HepG2 (cell line): ENCODE measurements around the gene TNP2. TPM values are rescaled to one million over a fixed set of nuclear protein-coding genes. Genes with fewer than 3 reads are reported as not detected.

Experiments
- CREBL2 ChIP-seq: sonication (generic); formaldehyde crosslinking; IDR thresholded peaks from 2 replicates; pipeline ENCODE4 v1.8.1; 2023; ENCODE audit warnings: missing genetic modification reagents, mild to moderate bottlenecking, borderline replicate concordance
- FOSL1 ChIP-seq: sonication (generic); formaldehyde crosslinking; IDR thresholded peaks from 2 replicates; pipeline ENCODE4 v1.9.0; 2021; ENCODE audit warnings: missing genetic modification reagents, borderline replicate concordance
- FOXK1 ChIP-seq: sonication (generic); formaldehyde crosslinking; IDR thresholded peaks from 2 replicates; pipeline ENCODE4 v1.4.0; 2020; ENCODE audit warnings: low read depth, missing genetic modification reagents, borderline replicate concordance
- IRF9 ChIP-seq: sonication (generic); formaldehyde crosslinking; IDR thresholded peaks from 2 replicates; pipeline ENCODE4 v1.8.0; 2022; ENCODE audit warnings: missing genetic modification reagents, mild to moderate bottlenecking, borderline replicate concordance
- JARID2 ChIP-seq: sonication (generic); formaldehyde crosslinking; IDR thresholded peaks from 2 replicates; pipeline ENCODE4 v1.8.1; 2023; ENCODE audit warnings: missing genetic modification reagents, inconsistent platforms; ENCODE audit not compliant: insufficient replicate concordance
- JUNB ChIP-seq: sonication (generic); formaldehyde crosslinking; IDR thresholded peaks from 2 replicates; pipeline ENCODE4 v1.8.0; 2022; ENCODE audit warnings: missing genetic modification reagents, mild to moderate bottlenecking, borderline replicate concordance
- KAT8 ChIP-seq: IDR thresholded peaks from 2 replicates; pipeline ENCODE4 v1.6.1; 2016; ENCODE audit warnings: missing genetic modification reagents, missing compliant biosample characterization
- KDM5A ChIP-seq: fragments of 200-600 bp; sonication (generic); IDR thresholded peaks from 2 replicates; pipeline ENCODE4 v1.7.0; 2018; ENCODE audit warnings: antibody characterized with exemption, mild to moderate bottlenecking, low read length, borderline replicate concordance
- MAF1 ChIP-seq: sonication (generic); formaldehyde crosslinking; IDR thresholded peaks from 2 replicates; pipeline ENCODE4 v1.5.0; 2020; ENCODE audit warnings: missing genetic modification reagents, borderline replicate concordance
- MYNN ChIP-seq: sonication (generic); formaldehyde crosslinking; IDR thresholded peaks from 2 replicates; pipeline ENCODE4 v1.4.0; 2020; ENCODE audit warnings: mild to moderate bottlenecking, low read depth, missing genetic modification reagents
- NFE2L2 ChIP-seq: fragments of 150-350 bp; IDR thresholded peaks from 2 replicates; pipeline ENCODE4 v1.6.1; 2014; ENCODE audit warnings: low read length
- SSRP1 ChIP-seq: IDR thresholded peaks from 2 replicates; pipeline ENCODE4 v1.6.1; 2016; ENCODE audit warnings: control low read depth
- ZIK1 ChIP-seq: sonication (generic); formaldehyde crosslinking; IDR thresholded peaks from 2 replicates; pipeline ENCODE4 v1.5.0; 2020; ENCODE audit warnings: mild to moderate bottlenecking, low read depth, missing genetic modification reagents, borderline replicate concordance
- ZNF180 ChIP-seq: sonication (generic); formaldehyde crosslinking; IDR thresholded peaks from 2 replicates; pipeline ENCODE4 v1.4.0; 2020; ENCODE audit warnings: low read depth, missing genetic modification reagents, borderline replicate concordance
- ZNF484 ChIP-seq: sonication (generic); formaldehyde crosslinking; IDR thresholded peaks from 2 replicates; pipeline ENCODE4 v1.5.1; 2020; ENCODE audit warnings: mild to moderate bottlenecking, low read depth, missing genetic modification reagents, borderline replicate concordance
- ZNF556 ChIP-seq: sonication (generic); formaldehyde crosslinking; IDR thresholded peaks from 2 replicates; pipeline ENCODE4 v1.4.0; 2020; ENCODE audit warnings: mild to moderate bottlenecking, missing genetic modification reagents, borderline replicate concordance
- ZNF558 ChIP-seq: sonication (generic); formaldehyde crosslinking; IDR thresholded peaks from 2 replicates; pipeline ENCODE4 v1.9.0; 2022; ENCODE audit warnings: mild to moderate bottlenecking, missing genetic modification reagents, borderline replicate concordance
- ZNF577 ChIP-seq: sonication (generic); formaldehyde crosslinking; IDR thresholded peaks from 2 replicates; pipeline ENCODE4 v1.4.0; 2020; ENCODE audit warnings: mild to moderate bottlenecking, low read depth, missing genetic modification reagents, borderline replicate concordance
- polyA plus RNA-seq, 8 experiments: library from polyadenylated mRNA; depleted of rRNA in 3 of 8; stranded (reverse) in 7 of 8; unstranded in 1 of 8; fragments of >200 nt; fragmentation: Illumina TruSeq in 4 of 8; extraction: Trizol in 4 of 8; gene quantifications; 2 replicates each; pipeline versions ENCODE4 v1.2.1 to v1.2.3, GENCODE V29; 2011 to 2016; ENCODE audit warnings: low read depth in 4 of 8, missing spikeins in 1 of 8, mixed read lengths in 1 of 8; ENCODE audit not compliant: insufficient read depth in 1 of 8
- total RNA-seq, 5 experiments: library from RNA; depleted of rRNA; stranded (reverse); fragments of >200 nt; fragmentation: Illumina TruSeq; extraction: Trizol; gene quantifications; 2 replicates each; pipeline ENCODE4 v1.2.3, GENCODE V29; 2016; ENCODE audit warnings: low read depth in 1 of 5
- TF ChIP-seq, protein P1 (sequence below): sonication (generic); formaldehyde crosslinking; IDR thresholded peaks from 2 replicates; pipeline ENCODE4 v1.4.0; 2020; ENCODE audit warnings: mild to moderate bottlenecking, missing genetic modification reagents
- TF ChIP-seq, protein P2 (sequence below): sonication (generic); formaldehyde crosslinking; IDR thresholded peaks from 2 replicates; pipeline ENCODE4 v1.4.0; 2020; ENCODE audit warnings: missing genetic modification reagents
- TF ChIP-seq, protein P3 (sequence below): sonication (generic); formaldehyde crosslinking; IDR thresholded peaks from 2 replicates; pipeline ENCODE4 v1.5.0; 2020; ENCODE audit warnings: missing genetic modification reagents, mild to moderate bottlenecking, borderline replicate concordance
- TF ChIP-seq, protein P4 (sequence below): sonication (generic); formaldehyde crosslinking; IDR thresholded peaks from 2 replicates; pipeline ENCODE4 v1.8.0; 2023; ENCODE audit warnings: mild to moderate bottlenecking, missing genetic modification reagents

TNP2 gene
- total and polyA plus RNA-seq, 2 of the 13 experiments (the other 11 are each of a cell fraction or from before 2014, with no cell fraction given): not detected

DNA sequence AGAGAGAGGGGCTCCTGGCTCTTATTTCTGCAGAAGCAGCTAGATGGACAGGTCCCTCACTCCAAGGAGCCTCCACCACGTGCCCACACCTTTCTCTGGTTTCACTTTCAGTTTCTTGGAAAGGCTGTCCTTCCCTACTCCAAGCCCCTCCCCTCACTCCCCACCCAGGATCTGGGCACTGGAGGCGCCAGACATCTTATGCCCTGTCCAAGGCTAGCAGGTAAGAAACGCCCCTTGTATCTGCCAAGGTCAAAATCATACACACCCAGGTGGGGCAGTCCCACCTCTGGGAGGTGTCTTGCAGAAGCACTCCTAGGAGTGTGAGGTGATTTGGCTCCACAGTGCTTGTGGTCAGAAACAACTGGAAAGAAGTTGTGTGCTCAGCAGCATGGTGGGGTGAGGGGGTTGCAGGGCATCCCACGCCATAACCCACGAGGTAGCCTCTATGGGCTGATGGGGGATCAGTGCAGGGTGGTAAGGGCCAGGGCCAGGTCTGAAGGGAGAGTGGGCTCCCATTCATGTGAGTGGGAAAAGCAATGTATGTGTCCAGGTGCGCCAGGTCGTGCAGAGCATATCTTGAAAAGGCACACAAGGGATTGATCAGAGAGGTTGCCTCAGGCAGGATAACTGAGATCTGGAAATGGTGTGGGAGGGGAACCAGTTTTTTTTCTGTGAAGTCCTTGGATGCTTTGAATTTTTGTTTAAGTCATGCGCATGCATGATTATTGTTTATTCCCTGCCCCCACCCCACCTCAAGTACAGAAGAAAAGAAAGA lies 43.8 kb upstream of the TNP2 start (continued):
- TF ChIP-seq JARID2 (no peak), IRF9 (CRISPR knock-in tag) (no peak), ZNF558 (no peak), ZNF556 (CRISPR knock-in tag) (no peak), ZNF577 (CRISPR knock-in tag) (no peak), MYNN (CRISPR knock-in tag) (peak; percentile 87), KDM5A (no peak), KAT8 (CRISPR knock-in tag) (peak; percentile 25; the same call in 1 of the 2 replicates), ZNF484 (CRISPR knock-in tag) (no peak), FOSL1 (no peak), MAF1 (no peak), CREBL2 (0 out of 2 replicates have a peak, but pooled peaks have one; percentile 64), FOXK1 (peak; percentile 62; the same call in 1 of the 2 replicates), ZNF180 (CRISPR knock-in tag) (no peak), SSRP1 (CRISPR knock-in tag) (peak; percentile 86), ZIK1 (CRISPR knock-in tag) (no peak), JUNB (CRISPR knock-in tag) (no peak), NFE2L2 (no peak)
- TF ChIP-seq, protein P1, sequence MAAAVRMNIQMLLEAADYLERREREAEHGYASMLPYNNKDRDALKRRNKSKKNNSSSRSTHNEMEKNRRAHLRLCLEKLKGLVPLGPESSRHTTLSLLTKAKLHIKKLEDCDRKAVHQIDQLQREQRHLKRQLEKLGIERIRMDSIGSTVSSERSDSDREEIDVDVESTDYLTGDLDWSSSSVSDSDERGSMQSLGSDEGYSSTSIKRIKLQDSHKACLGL (CRISPR knock-in tag): 0 out of 2 replicates have a peak, but pooled peaks have one; percentile 18
- TF ChIP-seq, protein P2, sequence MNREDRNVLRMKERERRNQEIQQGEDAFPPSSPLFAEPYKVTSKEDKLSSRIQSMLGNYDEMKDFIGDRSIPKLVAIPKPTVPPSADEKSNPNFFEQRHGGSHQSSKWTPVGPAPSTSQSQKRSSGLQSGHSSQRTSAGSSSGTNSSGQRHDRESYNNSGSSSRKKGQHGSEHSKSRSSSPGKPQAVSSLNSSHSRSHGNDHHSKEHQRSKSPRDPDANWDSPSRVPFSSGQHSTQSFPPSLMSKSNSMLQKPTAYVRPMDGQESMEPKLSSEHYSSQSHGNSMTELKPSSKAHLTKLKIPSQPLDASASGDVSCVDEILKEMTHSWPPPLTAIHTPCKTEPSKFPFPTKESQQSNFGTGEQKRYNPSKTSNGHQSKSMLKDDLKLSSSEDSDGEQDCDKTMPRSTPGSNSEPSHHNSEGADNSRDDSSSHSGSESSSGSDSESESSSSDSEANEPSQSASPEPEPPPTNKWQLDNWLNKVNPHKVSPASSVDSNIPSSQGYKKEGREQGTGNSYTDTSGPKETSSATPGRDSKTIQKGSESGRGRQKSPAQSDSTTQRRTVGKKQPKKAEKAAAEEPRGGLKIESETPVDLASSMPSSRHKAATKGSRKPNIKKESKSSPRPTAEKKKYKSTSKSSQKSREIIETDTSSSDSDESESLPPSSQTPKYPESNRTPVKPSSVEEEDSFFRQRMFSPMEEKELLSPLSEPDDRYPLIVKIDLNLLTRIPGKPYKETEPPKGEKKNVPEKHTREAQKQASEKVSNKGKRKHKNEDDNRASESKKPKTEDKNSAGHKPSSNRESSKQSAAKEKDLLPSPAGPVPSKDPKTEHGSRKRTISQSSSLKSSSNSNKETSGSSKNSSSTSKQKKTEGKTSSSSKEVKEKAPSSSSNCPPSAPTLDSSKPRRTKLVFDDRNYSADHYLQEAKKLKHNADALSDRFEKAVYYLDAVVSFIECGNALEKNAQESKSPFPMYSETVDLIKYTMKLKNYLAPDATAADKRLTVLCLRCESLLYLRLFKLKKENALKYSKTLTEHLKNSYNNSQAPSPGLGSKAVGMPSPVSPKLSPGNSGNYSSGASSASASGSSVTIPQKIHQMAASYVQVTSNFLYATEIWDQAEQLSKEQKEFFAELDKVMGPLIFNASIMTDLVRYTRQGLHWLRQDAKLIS (CRISPR knock-in tag): no peak
- TF ChIP-seq, protein P3, sequence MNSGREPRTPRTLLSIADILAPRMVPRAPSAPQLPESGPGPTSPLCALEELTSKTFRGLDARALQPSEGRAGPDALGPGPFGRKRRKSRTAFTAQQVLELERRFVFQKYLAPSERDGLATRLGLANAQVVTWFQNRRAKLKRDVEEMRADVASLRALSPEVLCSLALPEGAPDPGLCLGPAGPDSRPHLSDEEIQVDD: no peak
- TF ChIP-seq, protein P4, sequence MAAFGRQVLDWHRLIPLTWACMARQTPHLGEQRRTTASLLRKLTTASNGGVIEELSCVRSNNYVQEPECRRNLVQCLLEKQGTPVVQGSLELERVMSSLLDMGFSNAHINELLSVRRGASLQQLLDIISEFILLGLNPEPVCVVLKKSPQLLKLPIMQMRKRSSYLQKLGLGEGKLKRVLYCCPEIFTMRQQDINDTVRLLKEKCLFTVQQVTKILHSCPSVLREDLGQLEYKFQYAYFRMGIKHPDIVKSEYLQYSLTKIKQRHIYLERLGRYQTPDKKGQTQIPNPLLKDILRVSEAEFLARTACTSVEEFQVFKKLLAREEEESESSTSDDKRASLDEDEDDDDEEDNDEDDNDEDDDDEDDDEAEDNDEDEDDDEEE (CRISPR knock-in tag): peak; percentile 91
